ENCODE data around the gene UBA6. TPM values are rescaled to one million over a fixed set of nuclear protein-coding genes. Genes with fewer than 3 reads are reported as not detected.

The UBA6 gene
- total and polyA plus RNA-seq, 4 donors = 46.6 to 91.0 (median 64.5) TPM

DNA sequence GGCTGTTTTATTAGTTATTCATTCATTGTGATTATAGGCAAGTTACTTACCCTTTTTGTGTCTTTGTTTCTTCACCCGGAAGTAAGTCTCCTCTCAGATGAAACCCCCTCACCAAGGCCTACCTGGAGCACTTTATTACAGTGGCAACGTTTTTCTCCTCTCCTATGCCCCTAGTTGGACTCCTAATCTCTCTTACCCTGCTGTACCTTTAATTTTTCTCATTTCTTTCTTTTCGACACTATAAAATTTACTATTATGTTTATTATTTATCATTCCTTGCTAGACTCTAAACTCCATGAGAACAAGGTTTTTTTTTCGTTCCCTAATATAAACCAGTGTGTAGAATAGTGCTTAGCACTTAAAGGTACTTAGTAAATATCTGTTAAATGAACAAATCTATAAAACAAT is 124.9 kb downstream of the UBA6 start:
- no peak overlapping the region for H3K27ac ChIP-seq (ENCODE audit: low read depth, low read length)
- no peaks in the 10 kb centered on the region for H3K36me3 ChIP-seq (ENCODE audit: control insufficient read depth, insufficient read depth, low read length)
- H3K27me3 ChIP-seq (ENCODE audit: control insufficient read depth, insufficient read depth, low read length) = no peaks in the 10 kb centered on the region
- no peak for DNase-seq (ENCODE audit: low read depth in 4 of 6, low spot score in 6 of 6)
- WGBS (ENCODE audit: insufficient coverage) = 83% methylated on average over 1 of the region's 4 CpGs
- H3K4me1 ChIP-seq (ENCODE audit: control insufficient read depth, insufficient read depth, low read length) = no peaks in the 10 kb centered on the region
- no peaks in the 10 kb centered on the region for H3K9me3 ChIP-seq (ENCODE audit: control insufficient read depth, insufficient read depth, low read length)
- H3K4me3 ChIP-seq (ENCODE audit: low read depth, low read length) = no peak overlapping the region

DNA sequence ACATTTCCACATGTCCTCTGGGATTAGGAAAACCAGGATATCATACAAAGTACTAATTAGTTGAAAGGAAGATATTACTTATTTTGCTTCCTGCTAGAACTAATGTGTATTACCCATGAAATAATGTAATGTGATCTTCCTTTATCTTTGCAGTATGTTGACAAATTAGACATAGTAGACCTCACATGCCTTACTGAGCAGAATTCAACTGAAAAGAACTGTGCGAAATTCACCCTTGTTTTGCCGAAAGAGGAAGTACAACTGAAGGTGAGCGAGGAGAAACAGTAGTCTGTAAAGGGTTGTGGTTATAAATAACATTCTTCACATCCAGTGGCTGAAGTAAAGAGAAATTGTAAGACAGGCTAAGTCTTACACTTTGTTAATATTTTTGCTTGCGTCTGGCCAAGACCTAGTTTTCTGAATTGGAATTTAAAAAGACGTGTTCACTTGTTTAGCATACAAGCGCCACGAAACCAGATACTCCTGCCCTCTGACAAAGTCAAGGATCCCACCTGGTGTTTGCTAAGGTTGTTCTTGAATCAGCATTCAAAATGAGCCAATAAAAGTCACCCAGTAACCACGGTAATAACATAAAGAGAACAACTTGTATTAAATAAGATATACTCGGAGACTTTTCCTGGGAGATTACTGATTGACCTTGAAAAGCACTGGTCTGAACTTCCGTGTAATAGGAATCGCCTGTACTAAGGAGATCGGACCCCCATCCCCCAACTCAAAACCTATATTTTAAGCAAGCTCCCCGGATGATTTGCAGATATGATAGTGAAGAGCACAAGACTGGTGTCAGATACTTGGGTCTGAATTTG is 125.5 kb downstream of the UBA6 start:
- no peak for DNase-seq (ENCODE audit: low read depth in 4 of 6, low spot score in 6 of 6)
- Histone ChIP-seq H3K36me3 (ENCODE audit: control insufficient read depth, insufficient read depth, low read length) (no peaks in the 10 kb centered on the region), H3K4me1 (ENCODE audit: control insufficient read depth, insufficient read depth, low read length) (no peaks in the 10 kb centered on the region), H3K27ac (ENCODE audit: low read depth, low read length) (no peak overlapping the region), H3K4me3 (ENCODE audit: low read depth, low read length) (no peak overlapping the region), H3K27me3 (ENCODE audit: control insufficient read depth, insufficient read depth, low read length) (no peaks in the 10 kb centered on the region), H3K9me3 (ENCODE audit: control insufficient read depth, insufficient read depth, low read length) (no peaks in the 10 kb centered on the region)
- WGBS (ENCODE audit: insufficient coverage) = no CpG with 5 or more reads among the region's 13 CpGs

DNA sequence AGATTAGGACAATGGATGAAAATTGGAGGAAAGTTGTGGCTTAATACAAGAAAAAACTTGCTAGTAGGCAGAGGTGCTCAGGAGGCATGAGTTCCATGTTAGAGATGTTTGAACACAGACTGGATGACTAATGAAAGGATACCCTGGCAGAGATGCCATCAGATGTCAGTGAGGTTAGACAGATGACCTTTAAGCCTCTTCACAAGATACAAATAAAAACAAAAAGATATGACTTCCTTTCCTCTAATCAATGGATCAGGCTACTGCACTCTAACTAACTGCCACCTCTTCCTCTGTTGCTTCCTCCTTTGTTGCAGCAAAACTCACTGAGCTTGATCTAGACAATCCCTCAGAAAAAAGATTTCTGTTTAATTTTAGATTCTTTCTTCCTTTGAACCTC is 127.8 kb downstream of the UBA6 start:
- Histone ChIP-seq H3K36me3 (ENCODE audit: control insufficient read depth, insufficient read depth, low read length) (no peaks in the 10 kb centered on the region), H3K27me3 (ENCODE audit: control insufficient read depth, insufficient read depth, low read length) (no peaks in the 10 kb centered on the region), H3K4me3 (ENCODE audit: low read depth, low read length) (no peak overlapping the region), H3K4me1 (ENCODE audit: control insufficient read depth, insufficient read depth, low read length) (no peaks in the 10 kb centered on the region), H3K27ac (ENCODE audit: low read depth, low read length) (no peak overlapping the region), H3K9me3 (ENCODE audit: control insufficient read depth, insufficient read depth, low read length) (no peaks in the 10 kb centered on the region)
- no peak for DNase-seq (ENCODE audit: low read depth in 4 of 6, low spot score in 6 of 6)

- no peaks in the 10 kb centered on the region for H3K4me1 ChIP-seq (ENCODE audit: control insufficient read depth, insufficient read depth, low read length)
- 40% methylated on average over 1 of the region's 1 CpG for WGBS (ENCODE audit: insufficient coverage)
- H3K27ac ChIP-seq (ENCODE audit: low read depth, low read length) = no peak overlapping the region
- no peaks in the 10 kb centered on the region for H3K36me3 ChIP-seq (ENCODE audit: control insufficient read depth, insufficient read depth, low read length)
- no peaks in the 10 kb centered on the region for H3K9me3 ChIP-seq (ENCODE audit: control insufficient read depth, insufficient read depth, low read length)
- H3K4me3 ChIP-seq (ENCODE audit: low read depth, low read length) = no peak overlapping the region
- no peak for DNase-seq (ENCODE audit: low read depth in 4 of 6, low spot score in 6 of 6)
- no peaks in the 10 kb centered on the region for H3K27me3 ChIP-seq (ENCODE audit: control insufficient read depth, insufficient read depth, low read length)
These were observed 129.0 kb downstream of the UBA6 start for GRCh38 chr4:67571975-67572374.

DNA sequence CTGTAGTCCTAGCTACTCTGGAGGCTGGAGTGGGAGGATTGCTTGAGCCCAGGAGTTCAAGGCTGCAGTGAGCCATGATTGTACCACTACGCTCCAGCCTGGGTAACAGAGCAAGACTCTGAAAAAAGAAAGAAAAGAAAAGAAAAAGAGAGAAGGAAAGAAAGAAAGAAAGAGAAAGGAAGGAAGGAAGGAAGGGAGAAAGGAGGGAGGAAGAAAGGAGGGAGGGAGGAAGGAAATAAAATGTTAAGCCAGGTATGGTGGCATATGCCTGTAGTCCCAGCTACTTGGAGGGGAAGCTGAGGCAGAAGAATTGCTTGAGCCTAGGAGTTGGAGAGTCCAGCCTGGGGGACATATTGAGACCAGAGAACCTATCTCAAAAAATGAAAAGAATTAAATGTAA is 130.4 kb downstream of the UBA6 start:
- DNase-seq (ENCODE audit: low read depth in 4 of 6, low spot score in 6 of 6) = no peak
- 94% methylated on average over 1 of the region's 1 CpG for WGBS (ENCODE audit: insufficient coverage)
- Histone ChIP-seq H3K9me3 (ENCODE audit: control insufficient read depth, insufficient read depth, low read length) (no peaks in the 10 kb centered on the region), H3K27me3 (ENCODE audit: control insufficient read depth, insufficient read depth, low read length) (no peaks in the 10 kb centered on the region), H3K27ac (ENCODE audit: low read depth, low read length) (no peak overlapping the region), H3K36me3 (ENCODE audit: control insufficient read depth, insufficient read depth, low read length) (no peaks in the 10 kb centered on the region), H3K4me3 (ENCODE audit: low read depth, low read length) (no peak overlapping the region), H3K4me1 (ENCODE audit: control insufficient read depth, insufficient read depth, low read length) (no peaks in the 10 kb centered on the region)

DNA sequence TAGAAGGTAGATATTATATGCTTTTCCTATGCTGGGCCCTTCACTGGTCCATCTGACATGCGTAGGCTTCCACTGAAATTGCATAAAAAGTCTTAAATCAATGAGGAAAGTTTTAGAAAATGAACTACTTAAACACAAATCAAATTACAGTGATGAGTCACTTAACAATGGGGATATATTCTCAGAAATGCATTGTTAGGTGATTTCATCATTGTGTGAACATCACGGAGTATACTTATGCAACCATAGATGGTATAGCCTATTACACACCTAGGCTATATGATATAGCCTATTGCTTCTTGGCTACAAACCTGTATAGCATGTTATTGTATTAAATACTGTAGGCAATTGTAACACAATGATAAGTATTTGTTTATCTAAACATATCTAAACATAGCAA is 132.1 kb downstream of the UBA6 start:
- Histone ChIP-seq H3K36me3 (ENCODE audit: control insufficient read depth, insufficient read depth, low read length) (no peaks in the 10 kb centered on the region), H3K4me1 (ENCODE audit: control insufficient read depth, insufficient read depth, low read length) (no peaks in the 10 kb centered on the region), H3K27me3 (ENCODE audit: control insufficient read depth, insufficient read depth, low read length) (no peaks in the 10 kb centered on the region), H3K4me3 (ENCODE audit: low read depth, low read length) (no peak overlapping the region), H3K9me3 (ENCODE audit: control insufficient read depth, insufficient read depth, low read length) (no peaks in the 10 kb centered on the region), H3K27ac (ENCODE audit: low read depth, low read length) (no peak overlapping the region)
- no CpG with 5 or more reads among the region's 2 CpGs for WGBS (ENCODE audit: insufficient coverage)
- DNase-seq (ENCODE audit: low read depth in 4 of 6, low spot score in 6 of 6) = no peak

- Histone ChIP-seq H3K27ac (ENCODE audit: low read depth, low read length) (no peak overlapping the region), H3K36me3 (ENCODE audit: control insufficient read depth, insufficient read depth, low read length) (no peaks in the 10 kb centered on the region), H3K4me1 (ENCODE audit: control insufficient read depth, insufficient read depth, low read length) (no peaks in the 10 kb centered on the region), H3K27me3 (ENCODE audit: control insufficient read depth, insufficient read depth, low read length) (no peaks in the 10 kb centered on the region), H3K4me3 (ENCODE audit: low read depth, low read length) (no peak overlapping the region), H3K9me3 (ENCODE audit: control insufficient read depth, insufficient read depth, low read length) (no peaks in the 10 kb centered on the region)
- WGBS (ENCODE audit: insufficient coverage) = 93% methylated on average over 3 of the region's 3 CpGs
- DNase-seq (ENCODE audit: low read depth in 4 of 6, low spot score in 6 of 6) = no peak
These were observed 134.6 kb downstream of the UBA6 start for GRCh38 chr4:67566335-67566734.

GRCh38 chr4:67565284-67565683 is 135.7 kb downstream of the UBA6 start:
- Histone ChIP-seq H3K4me3 (ENCODE audit: low read depth, low read length) (no peak overlapping the region), H3K9me3 (ENCODE audit: control insufficient read depth, insufficient read depth, low read length) (no peaks in the 10 kb centered on the region), H3K36me3 (ENCODE audit: control insufficient read depth, insufficient read depth, low read length) (no peaks in the 10 kb centered on the region), H3K27me3 (ENCODE audit: control insufficient read depth, insufficient read depth, low read length) (no peaks in the 10 kb centered on the region), H3K27ac (ENCODE audit: low read depth, low read length) (no peak overlapping the region), H3K4me1 (ENCODE audit: control insufficient read depth, insufficient read depth, low read length) (no peaks in the 10 kb centered on the region)
- no peak for DNase-seq (ENCODE audit: low read depth in 4 of 6, low spot score in 6 of 6)

Small RNA genes within 50 kb of the gene (small RNA-seq; reads per million reads assigned to genes)
- gene AC096720.1 (ENCODE audit: low replicate concordance) (not detected), gene RF00091 (ENCODE audit: low replicate concordance) (not detected)

Other genes starting within 250 kb of the UBA6 start
- 10 to 100 TPM; 35.1 to 44.6 TPM for gene CENPC, start 155.7 kb downstream of the UBA6 start, total RNA-seq
- 10 to 100 TPM; 14.5 to 14.9 TPM for gene CENPC, start 155.7 kb downstream of the UBA6 start, polyA plus RNA-seq (ENCODE audit: insufficient read length in 2 of 2)
- under 1 TPM in 1 of 2 donors, not detected in 1; 0.30 TPM for gene STAP1, start 142.4 kb downstream of the UBA6 start, total RNA-seq
- gene STAP1, start 142.4 kb downstream of the UBA6 start, polyA plus RNA-seq (ENCODE audit: insufficient read length in 2 of 2) = not detected
- under 1 TPM in 1 of 2 donors, not detected in 1; 0.10 TPM for gene GNRHR, start 53.2 kb upstream of the UBA6 start, total RNA-seq
- 1 to 10 TPM in 1 of 2 donors, under 1 TPM in 1; 0.89 to 1.2 TPM for gene GNRHR, start 53.2 kb upstream of the UBA6 start, polyA plus RNA-seq (ENCODE audit: insufficient read length in 2 of 2)
- gene TMPRSS11D, start 182.8 kb upstream of the UBA6 start, total RNA-seq = not detected
- gene TMPRSS11D, start 182.8 kb upstream of the UBA6 start, polyA plus RNA-seq (ENCODE audit: insufficient read length in 2 of 2) = not detected

Data from spinal cord (tissue), 10 donors.